NCI-H748 (cell line): ENCODE results near the gene DRG2.

ENCODE experiments used
- DNase-seq: peaks from one replicate; lab custom pipeline; 2025; ENCODE audit not compliant: unreplicated experiment; lab: John Stamatoyannopoulos, UW

DRG2 gene

DNA sequence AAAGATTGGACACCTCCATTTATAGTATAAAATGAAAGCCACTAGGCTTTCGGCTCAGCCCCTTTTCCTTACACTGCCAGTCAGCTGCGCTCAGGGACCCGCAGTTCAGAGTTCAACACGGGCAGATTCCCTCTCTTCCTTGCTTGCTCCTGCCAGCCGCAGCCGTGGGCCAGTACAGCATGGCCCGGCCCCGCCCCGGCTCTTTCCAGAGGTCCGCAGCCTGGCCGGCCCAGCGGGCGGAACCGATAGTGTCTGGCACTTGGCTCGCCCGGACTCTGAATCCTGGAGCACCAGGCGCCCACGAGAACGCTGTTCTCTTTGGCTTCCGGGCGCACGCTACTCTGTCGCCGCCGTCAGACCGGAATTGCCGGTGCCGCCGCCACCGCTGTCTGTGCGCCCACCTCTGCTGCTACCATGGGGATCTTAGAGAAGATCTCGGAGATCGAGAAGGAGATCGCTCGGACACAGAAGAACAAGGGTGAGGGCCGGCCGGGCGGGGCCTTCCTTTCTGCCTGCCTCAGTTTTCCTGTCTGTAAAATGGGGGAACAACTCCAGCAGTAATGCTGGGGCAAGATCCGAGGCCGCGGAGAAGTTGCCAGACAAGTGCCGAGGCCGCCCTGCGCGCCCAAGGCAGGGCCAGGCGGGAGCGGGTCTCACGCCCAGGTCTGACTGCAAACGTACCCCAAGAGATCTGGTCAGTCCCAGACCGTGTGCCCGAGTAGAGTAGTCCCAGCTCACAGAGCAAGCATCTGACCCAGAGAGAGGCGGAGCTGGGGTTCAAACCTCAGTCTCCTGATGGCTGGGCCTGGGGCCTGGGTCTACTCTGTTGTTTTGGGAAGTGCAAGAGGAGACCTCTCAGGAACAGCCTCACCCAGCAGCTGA is at the start of gene DRG2:
DRG2 (plus strand) TSS at position 339 of the 882 bp plus-strand sequence; CDS start at position 415, 76 bp downstream.
- DNase-seq, result peak; percentile 96

DNA sequence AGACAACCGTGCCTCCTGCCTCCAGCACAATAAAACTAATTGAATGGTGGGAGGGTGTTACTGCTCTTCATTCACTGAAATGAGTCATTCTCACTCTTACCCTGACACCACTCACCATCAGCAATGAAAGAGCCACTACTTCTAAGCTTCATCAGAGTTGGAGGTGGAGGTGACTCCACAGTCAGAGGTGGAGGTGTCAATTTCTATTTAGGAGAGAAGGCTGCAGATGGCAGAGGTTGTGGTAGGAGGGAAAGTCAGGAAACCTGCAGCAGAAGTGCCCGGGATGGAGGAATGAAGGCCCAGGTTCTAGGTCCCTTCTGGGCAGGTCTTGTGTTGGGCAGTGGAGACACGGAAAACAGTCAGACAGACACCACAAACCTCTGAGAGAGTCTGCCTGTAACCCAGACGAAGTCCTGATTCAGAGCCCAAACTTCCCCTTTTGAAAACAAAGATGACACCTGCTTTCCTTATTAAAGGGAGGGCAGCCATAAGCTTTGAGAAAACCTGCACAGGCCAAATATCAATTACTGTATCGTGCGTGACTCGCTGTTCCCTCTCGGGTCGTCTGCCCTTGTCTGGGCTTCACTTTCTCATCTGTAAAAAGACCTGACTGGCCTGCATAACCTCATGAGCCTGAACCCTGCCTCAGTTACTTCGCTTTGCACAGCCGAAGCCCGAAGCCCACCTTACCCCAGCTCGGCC is 49.4 kb upstream of the DRG2 start:
- no peak for DNase-seq

DNA sequence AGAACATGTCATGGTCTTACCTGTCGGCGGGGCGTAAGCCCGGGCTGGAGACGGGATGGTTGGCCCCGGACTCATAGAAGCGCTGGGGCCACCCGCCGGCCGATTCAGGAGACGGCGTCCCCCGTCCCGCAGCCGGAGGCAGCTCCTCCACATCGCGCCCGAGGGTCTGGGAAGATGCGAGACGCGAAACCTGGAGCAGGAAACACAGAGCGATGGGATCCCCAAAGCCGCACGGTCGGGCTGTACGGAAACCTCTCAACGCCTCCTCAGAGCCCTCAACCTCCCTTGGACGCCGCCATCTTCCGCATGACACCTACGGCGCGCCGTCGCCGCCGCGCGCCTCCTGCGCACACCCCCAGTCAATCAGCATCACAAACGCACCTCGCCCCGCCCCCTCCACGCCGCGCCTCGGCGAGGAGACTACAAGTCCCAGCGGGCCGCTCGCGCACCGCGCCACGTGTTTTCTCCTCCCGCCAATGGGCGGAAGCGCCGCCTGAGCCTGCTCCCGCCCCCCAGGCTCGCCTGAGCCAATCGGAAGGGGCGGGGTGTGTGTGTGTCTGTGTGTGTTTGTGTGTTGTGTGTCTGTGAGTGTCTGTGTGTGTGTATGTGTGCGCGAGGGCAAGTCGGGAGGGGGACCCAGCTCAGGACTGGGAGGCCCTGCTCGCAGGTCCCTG is 48.8 kb upstream of the DRG2 start, which contains the start of the genes ATPAF2 and GID4:
ATPAF2 (minus strand) TSS at position 308 of the 674 bp plus-strand sequence; CDS start at position 153, 155 bp downstream.
GID4 (plus strand) TSS at position 548 of the 674 bp plus-strand sequence; CDS start at position 605, 57 bp downstream.
- DNase-seq, result peak; percentile 100

- DNase-seq, result peak; percentile 75
Observed at GRCh38 chr17:18039535-18040260, 48.0 kb upstream of the DRG2 start.

GRCh38 chr17:18040261-18040858 is 47.4 kb upstream of the DRG2 start:
- DNase-seq, result no peak

GRCh38 chr17:18041776-18042175 is 46.0 kb upstream of the DRG2 start:
- no peak for DNase-seq

DNA sequence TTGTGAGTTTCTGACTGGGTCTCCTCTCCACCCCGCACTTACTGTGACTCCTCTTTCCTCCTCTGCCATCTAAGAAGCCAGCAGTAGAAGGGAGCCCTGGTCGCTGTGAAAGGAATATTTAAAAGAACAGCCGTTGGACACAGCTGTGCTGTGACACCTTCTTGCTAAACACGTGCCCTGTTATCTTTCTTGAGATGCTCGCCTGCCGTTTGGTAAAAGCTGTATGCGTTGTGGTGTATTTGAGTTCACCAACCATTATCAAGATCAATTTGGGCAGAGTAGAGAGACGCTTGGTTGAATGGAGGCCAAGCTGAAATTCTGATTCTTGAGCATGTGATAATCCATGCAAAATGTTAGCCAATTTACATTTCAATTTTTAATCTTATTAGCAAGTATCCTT is 44.8 kb upstream of the DRG2 start:
- DNase-seq, result no peak

GRCh38 chr17:18043491-18043890 is 44.3 kb upstream of the DRG2 start:
- peak; percentile 28 for DNase-seq

- no peak for DNase-seq
Observed at GRCh38 chr17:18044609-18045008, 43.1 kb upstream of the DRG2 start.

- DNase-seq, result no peak
Observed at GRCh38 chr17:18045691-18046350, 41.9 kb upstream of the DRG2 start.

DNA sequence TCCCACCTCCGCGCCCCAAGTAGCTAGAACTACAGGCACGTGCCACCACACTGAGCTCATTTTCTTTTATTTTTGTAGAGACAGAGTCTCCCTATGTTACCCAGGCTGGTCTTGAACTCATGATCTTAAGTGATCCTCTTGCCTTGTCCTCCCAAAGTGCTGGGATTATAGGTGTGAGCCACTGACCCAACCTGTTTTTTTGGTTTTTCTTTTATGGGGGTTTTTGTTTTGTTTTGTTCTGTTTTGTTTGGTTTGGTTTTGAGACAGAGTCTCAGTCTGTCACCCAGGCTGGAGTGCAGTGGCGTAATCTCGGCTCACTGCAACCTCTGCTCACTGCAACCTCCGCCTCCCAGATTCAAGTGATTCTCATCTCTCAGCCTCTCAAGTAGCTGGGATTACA is 32.2 kb upstream of the DRG2 start:
- no peak for DNase-seq

- DNase-seq, result no peak
Observed at GRCh38 chr17:18056214-18056613, 31.5 kb upstream of the DRG2 start.

DNA sequence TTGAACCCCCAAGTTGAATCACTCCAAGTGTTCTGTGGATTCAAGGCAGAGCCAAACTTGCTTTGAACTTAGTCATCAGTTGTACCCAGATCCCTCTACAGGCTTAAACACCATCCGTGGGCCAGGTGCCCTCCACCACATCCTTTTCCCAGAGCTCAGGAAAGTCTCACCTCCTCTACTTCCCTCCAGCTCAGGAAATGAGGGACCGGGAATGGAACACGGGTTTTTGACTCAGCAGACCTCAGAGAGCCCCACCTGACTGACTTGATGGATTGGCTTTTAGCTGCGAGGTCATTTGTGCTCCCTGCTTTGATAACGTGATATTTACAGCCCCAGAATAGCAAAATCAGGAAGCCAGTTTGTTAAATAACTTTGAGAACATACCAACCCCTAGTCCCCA is 28.5 kb upstream of the DRG2 start:
- no peak for DNase-seq

DNA sequence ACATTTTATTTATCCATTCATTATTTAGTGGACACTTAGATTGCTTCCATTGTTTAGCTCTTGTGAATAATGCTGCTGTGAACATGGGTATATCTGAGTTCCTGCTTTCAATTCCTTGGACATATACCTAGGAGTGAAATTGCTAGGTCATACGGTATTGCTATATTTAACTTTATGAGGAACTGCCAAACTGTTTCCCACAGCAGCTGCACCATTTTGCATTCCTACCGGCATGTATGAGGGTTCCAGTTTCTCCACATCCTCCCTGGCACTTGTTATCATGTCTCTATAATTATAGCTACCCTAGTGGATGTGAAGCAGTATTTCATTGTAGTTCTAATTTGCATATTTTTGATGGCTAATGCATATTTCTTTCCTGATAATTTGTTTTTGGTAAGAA is 23.7 kb upstream of the DRG2 start:
- DNase-seq, result no peak

- no peak for DNase-seq
Observed at GRCh38 chr17:18065546-18065945, 22.2 kb upstream of the DRG2 start.

GRCh38 chr17:18066866-18067265 is 20.9 kb upstream of the DRG2 start:
- no peak for DNase-seq

DNA sequence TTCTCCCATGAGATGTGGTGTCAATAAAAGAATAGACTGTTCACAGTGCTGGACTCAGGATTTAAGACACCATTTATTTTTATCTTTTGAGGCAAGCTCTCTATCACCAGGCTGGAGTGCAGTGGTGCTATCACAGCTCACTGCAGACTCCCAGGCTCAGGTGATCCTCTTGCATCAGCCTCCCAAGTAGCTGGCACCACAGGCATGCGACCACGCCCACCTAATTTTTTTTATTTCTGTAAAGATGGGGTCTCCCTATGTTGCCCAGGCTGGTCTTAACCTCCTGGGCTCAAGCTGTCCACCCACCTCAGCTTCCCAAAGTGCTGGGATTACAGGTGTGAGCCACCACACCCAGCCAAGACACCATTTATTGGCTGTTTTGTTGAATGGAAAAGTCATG is 18.6 kb upstream of the DRG2 start:
- no peak for DNase-seq

DNA sequence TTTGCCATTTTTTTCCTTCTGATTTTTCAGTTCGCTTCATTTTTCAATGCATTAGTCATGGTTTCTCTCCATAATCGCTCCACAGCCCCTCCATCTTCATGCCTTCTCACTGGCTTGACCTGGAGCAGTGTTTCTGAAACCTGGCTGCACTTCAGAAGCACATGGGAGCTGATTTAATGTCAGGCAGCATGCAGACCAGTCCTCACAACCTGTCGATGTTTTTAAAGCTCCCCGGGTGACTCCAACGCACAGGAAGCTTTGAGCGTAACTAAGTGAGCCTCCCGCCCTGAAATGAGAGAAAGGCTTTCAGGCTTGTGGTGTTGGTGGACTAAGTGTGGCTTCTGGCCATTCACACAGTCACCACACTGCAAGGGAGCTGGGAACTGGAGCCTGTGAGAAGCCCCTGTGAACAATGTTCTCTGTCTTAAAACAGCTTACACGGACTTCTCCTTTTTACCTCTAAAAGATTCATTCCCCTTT is 16.8 kb upstream of the DRG2 start:
- peak; percentile 65 for DNase-seq

GRCh38 chr17:18071751-18072150 is 16.0 kb upstream of the DRG2 start:
- DNase-seq, result no peak
